Keratinocyte (primary cell): ENCODE data around the gene WDR83.

ENCODE experiments used
- EZH2 ChIP-seq: IDR thresholded peaks from one replicate; pipeline ENCODE4 v1.6.1; 2012; ENCODE audit warnings: inconsistent platforms, mild to moderate bottlenecking, low read length, moderate library complexity
- TF ChIP-seq, protein P1 (sequence below), 3 experiments: IDR thresholded peaks in 1 of 3; conservative IDR thresholded peaks in 1 of 3; optimal IDR thresholded peaks in 1 of 3; 2 replicates in 2 of 3; 3 replicates in 1 of 3; pipeline versions ENCODE3 to v1.5.1; 2011; ENCODE audit warnings: low read length in 3 of 3, mild to moderate bottlenecking in 3 of 3, moderate library complexity in 2 of 3, control low read depth in 1 of 3, inconsistent platforms in 1 of 3; ENCODE audit not compliant: insufficient read depth in 2 of 3; ENCODE audit errors: extremely low read depth in 1 of 3

DNA sequence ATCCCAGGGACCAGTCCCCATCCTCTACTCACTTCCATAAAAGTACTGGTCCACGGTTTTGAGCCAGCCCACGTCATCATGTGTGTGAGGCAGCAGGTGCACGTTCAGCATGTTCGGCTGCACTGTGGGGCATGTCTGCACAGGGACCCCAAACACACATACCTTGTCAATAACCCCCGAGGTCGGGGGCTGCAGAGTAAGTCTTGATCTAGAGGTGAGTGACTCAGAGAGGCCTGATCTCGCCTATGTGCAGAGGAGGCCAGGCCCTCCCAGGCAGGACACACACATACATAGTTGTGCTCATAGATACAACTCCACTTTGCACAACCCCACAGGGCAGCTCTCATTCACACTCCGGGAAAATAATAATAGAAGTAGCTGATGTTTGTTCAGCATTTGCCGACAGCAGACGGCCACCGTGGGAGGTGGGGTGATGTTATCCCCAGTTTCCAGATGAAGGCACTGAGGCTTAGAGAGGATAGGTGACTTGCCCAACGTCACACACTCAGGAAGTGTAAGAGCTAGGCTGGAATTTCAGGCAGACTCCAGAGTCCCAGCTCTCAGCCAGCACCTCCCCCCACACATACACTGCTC lies 839 bp upstream of the WDR83 start:
- no peak for TF ChIP-seq EZH2
- TF ChIP-seq, protein P1, sequence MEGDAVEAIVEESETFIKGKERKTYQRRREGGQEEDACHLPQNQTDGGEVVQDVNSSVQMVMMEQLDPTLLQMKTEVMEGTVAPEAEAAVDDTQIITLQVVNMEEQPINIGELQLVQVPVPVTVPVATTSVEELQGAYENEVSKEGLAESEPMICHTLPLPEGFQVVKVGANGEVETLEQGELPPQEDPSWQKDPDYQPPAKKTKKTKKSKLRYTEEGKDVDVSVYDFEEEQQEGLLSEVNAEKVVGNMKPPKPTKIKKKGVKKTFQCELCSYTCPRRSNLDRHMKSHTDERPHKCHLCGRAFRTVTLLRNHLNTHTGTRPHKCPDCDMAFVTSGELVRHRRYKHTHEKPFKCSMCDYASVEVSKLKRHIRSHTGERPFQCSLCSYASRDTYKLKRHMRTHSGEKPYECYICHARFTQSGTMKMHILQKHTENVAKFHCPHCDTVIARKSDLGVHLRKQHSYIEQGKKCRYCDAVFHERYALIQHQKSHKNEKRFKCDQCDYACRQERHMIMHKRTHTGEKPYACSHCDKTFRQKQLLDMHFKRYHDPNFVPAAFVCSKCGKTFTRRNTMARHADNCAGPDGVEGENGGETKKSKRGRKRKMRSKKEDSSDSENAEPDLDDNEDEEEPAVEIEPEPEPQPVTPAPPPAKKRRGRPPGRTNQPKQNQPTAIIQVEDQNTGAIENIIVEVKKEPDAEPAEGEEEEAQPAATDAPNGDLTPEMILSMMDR (optimal IDR thresholded peaks at IDR 0.05 in 1 of 3, IDR thresholded peaks at IDR 0.05 in 1 of 3, conservative IDR thresholded peaks at IDR 0.05 in 1 of 3; ENCODE audit: extremely low read depth in 1 of 3, insufficient read depth in 2 of 3, low read length in 3 of 3) = no peak
